ENCODE measurements around the gene KIAA1328.

DNA sequence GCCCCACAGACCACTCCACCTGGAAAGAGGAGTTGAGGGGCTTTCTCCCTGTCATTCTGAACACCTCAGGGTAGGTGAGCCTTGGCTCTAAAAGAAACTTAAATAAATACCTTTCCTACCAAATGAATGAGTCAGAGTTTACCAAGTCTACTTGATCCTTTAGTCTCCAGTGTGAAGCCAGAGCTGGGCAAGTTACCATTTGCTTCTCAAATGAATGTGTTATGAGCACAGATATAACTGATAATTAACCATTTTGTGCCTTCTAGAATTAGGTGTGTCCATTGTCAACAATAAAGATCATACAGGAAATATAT, 347.7 kb downstream of the KIAA1328 start:
- no peak for TF ChIP-seq POLR2A (IDR thresholded peaks at IDR 0.05)
- TF ChIP-seq, protein P1, sequence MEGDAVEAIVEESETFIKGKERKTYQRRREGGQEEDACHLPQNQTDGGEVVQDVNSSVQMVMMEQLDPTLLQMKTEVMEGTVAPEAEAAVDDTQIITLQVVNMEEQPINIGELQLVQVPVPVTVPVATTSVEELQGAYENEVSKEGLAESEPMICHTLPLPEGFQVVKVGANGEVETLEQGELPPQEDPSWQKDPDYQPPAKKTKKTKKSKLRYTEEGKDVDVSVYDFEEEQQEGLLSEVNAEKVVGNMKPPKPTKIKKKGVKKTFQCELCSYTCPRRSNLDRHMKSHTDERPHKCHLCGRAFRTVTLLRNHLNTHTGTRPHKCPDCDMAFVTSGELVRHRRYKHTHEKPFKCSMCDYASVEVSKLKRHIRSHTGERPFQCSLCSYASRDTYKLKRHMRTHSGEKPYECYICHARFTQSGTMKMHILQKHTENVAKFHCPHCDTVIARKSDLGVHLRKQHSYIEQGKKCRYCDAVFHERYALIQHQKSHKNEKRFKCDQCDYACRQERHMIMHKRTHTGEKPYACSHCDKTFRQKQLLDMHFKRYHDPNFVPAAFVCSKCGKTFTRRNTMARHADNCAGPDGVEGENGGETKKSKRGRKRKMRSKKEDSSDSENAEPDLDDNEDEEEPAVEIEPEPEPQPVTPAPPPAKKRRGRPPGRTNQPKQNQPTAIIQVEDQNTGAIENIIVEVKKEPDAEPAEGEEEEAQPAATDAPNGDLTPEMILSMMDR (IDR thresholded peaks at IDR 0.05): no peak

Measured in Peyer's patch (tissue), 4 donors.